Measurements from ENCODE around the gene SF3A2.

The SF3A2 gene

DNA sequence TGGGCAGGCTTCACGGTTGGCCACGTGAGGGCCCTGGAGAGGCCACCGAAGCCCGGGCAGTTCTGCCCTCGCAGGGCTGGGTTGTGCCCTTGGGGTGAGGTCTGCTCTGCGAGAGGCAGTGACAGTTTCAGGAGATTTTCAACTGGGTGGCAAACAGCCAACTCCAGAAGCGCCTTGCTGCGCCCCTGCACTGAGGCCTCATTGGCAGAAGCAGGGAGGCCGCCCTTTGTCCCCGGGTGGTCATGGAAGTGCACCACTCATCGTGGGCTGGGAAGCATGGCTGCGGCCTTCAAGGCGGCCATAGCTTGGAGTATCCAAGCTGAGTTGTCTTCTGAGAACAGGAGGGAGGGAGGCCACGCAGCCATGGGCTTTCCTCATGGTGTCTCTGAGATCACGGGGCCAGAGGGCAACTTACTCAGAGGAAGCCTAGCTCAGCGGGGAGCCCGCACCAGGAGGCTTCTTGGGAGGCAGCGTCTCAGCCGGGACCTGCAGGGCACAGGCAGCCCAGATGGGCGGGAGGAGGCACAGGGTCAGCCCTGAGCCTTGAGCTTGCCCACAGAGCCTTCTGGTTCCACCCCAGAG, 15.3 kb upstream of the SF3A2 start:
- H3K27me3 ChIP-seq (replicated peaks in 2 of 5; ENCODE audit: control insufficient read depth in 4 of 5, insufficient read depth in 5 of 5, low read length in 4 of 5), result no peaks in the 10 kb centered on the region
- no peaks in the 10 kb centered on the region for H3K9me3 ChIP-seq (ENCODE audit: control extremely low read depth in 1 of 5, control insufficient read depth in 4 of 5, insufficient read depth in 2 of 5, low read depth in 1 of 5, low read length in 4 of 5)
- no peak overlapping the region for H3K27ac ChIP-seq (ENCODE audit: insufficient read depth in 1 of 2, low read depth in 1 of 2, low read length in 2 of 2, poor library complexity in 1 of 2, severe bottlenecking in 2 of 2)
- H3K36me3 ChIP-seq (ENCODE audit: control insufficient read depth in 4 of 4, insufficient read depth in 4 of 4, low read length in 3 of 4), result peaks cover 20 to 90% (median 66%) of the 10 kb centered on the region in 4 experiments
- ChIA-PET POLR2A (no interaction called here), CTCF (interaction anchor here (1.6 to 2.1 kb wide), 4 partner anchors 14 to 65 kb away, joined by 4 to 10 read pairs (median 6); no protein-coding TSS in a partner anchor)
- 95% methylated on average over 17 of the region's 20 CpGs for WGBS (ENCODE audit: insufficient coverage)
- no peaks in the 10 kb centered on the region for H3K4me1 ChIP-seq (ENCODE audit: control extremely low read depth in 1 of 4, control insufficient read depth in 4 of 4, insufficient read depth in 4 of 4, low read length in 3 of 4)
- DNase-seq, result no peak
- H3K4me3 ChIP-seq (ENCODE audit: control insufficient read depth in 1 of 7, extremely low read depth in 1 of 7, insufficient read depth in 4 of 7, low read depth in 2 of 7, low read length in 6 of 7), result no peak overlapping the region

DNA sequence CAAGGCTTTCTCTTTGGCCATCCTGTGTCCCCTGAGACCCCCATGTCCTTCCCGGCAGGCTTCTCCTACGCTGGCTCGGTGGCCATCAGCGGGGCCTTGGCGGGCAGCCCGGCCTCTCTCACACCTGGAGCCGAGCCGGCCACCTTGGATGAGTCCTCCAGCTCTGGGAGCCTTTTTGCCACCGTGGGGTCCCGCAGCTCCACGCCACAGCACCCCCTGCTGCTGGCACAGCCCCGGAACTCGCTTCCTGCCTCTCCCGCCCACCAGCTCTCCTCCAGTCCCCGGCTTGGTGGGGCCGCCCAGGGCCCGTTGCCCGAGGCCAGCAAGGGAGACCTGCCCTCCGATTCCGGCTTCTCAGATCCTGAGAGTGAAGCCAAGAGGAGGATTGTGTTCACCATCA, 14.7 kb upstream of the SF3A2 start:
- Histone ChIP-seq H3K4me3 (ENCODE audit: control insufficient read depth in 1 of 7, extremely low read depth in 1 of 7, insufficient read depth in 4 of 7, low read depth in 2 of 7, low read length in 6 of 7) (no peak overlapping the region), H3K4me1 (ENCODE audit: control extremely low read depth in 1 of 4, control insufficient read depth in 4 of 4, insufficient read depth in 4 of 4, low read length in 3 of 4) (no peaks in the 10 kb centered on the region), H3K9me3 (ENCODE audit: control extremely low read depth in 1 of 5, control insufficient read depth in 4 of 5, insufficient read depth in 2 of 5, low read depth in 1 of 5, low read length in 4 of 5) (no peaks in the 10 kb centered on the region), H3K27me3 (replicated peaks in 2 of 5; ENCODE audit: control insufficient read depth in 4 of 5, insufficient read depth in 5 of 5, low read length in 4 of 5) (no peaks in the 10 kb centered on the region), H3K36me3 (ENCODE audit: control insufficient read depth in 4 of 4, insufficient read depth in 4 of 4, low read length in 3 of 4) (peaks cover 20 to 89% (median 64%) of the 10 kb centered on the region in 4 experiments), H3K27ac (ENCODE audit: insufficient read depth in 1 of 2, low read depth in 1 of 2, low read length in 2 of 2, poor library complexity in 1 of 2, severe bottlenecking in 2 of 2) (no peak overlapping the region)
- CTCF ChIA-PET, result interaction anchor here (1.6 to 2.1 kb wide), 4 partner anchors 15 to 66 kb away, joined by 4 to 10 read pairs (median 6); no protein-coding TSS in a partner anchor
- WGBS (ENCODE audit: insufficient coverage), result 96% methylated on average over 19 of the region's 20 CpGs
- POLR2A ChIA-PET, result no interaction called here
- DNase-seq, result peak in 1 of 3 donors; percentile 26

DNA sequence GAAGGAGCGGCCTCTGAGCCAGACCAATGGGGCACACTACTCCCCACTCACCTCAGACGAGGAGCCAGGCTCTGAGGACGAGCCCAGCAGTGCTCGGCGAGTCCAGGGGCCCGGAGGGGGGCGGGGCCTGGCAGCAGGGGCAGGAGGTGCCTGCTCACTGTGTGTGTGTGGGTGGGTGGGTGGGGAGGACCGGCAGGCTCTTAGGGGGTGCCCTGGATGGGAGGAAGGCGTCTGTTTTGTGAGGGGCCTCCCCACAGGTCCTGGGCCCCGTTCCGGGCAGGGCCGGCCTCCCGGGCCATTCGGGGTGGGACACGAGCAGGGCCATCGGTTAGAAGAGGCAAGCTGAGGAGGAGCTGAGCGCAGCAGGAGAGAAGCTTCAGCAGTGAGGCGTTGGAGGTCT, 13.2 kb upstream of the SF3A2 start:
- H3K4me1 ChIP-seq (ENCODE audit: control extremely low read depth in 1 of 4, control insufficient read depth in 4 of 4, insufficient read depth in 4 of 4, low read length in 3 of 4), result no peaks in the 10 kb centered on the region
- ChIA-PET POLR2A (no interaction called here), CTCF (interaction anchor here (0.6 to 1.4 kb wide), 2 partner anchors 65 to 70 kb away, joined by 3 to 4 read pairs; no protein-coding TSS in a partner anchor)
- no peak overlapping the region for H3K27ac ChIP-seq (ENCODE audit: insufficient read depth in 1 of 2, low read depth in 1 of 2, low read length in 2 of 2, poor library complexity in 1 of 2, severe bottlenecking in 2 of 2)
- H3K27me3 ChIP-seq (replicated peaks in 2 of 5; ENCODE audit: control insufficient read depth in 4 of 5, insufficient read depth in 5 of 5, low read length in 4 of 5), result no peaks in the 10 kb centered on the region
- DNase-seq, result no peak
- 92% methylated on average over 9 of the region's 18 CpGs for WGBS (ENCODE audit: insufficient coverage)
- no peak overlapping the region for H3K4me3 ChIP-seq (ENCODE audit: control insufficient read depth in 1 of 7, extremely low read depth in 1 of 7, insufficient read depth in 4 of 7, low read depth in 2 of 7, low read length in 6 of 7)
- H3K9me3 ChIP-seq (ENCODE audit: control extremely low read depth in 1 of 5, control insufficient read depth in 4 of 5, insufficient read depth in 2 of 5, low read depth in 1 of 5, low read length in 4 of 5), result no peaks in the 10 kb centered on the region
- peaks cover 16 to 87% (median 59%) of the 10 kb centered on the region in 4 experiments for H3K36me3 ChIP-seq (ENCODE audit: control insufficient read depth in 4 of 4, insufficient read depth in 4 of 4, low read length in 3 of 4)

DNA sequence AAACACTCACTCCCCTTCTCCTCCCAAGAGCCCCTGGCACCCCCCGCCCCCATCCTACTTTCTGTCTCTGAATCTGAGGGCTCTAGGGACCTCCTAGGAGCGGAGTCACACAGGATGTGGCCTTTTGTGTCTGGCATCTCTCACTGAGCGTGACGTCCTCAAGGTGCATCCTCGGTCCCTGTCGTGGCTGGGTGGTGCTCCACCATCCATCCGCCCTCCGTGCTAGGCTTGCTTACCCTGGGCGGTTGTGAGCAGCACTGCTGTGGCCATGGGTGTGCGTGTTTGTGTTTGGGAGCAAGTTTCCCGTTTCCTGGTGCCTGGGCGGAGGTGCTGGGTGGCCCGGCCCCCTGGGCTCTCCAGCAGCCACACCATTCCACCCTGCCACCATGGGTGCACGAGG, 12.7 kb upstream of the SF3A2 start:
- Histone ChIP-seq H3K4me3 (ENCODE audit: control insufficient read depth in 1 of 7, extremely low read depth in 1 of 7, insufficient read depth in 4 of 7, low read depth in 2 of 7, low read length in 6 of 7) (no peak overlapping the region), H3K36me3 (ENCODE audit: control insufficient read depth in 4 of 4, insufficient read depth in 4 of 4, low read length in 3 of 4) (peaks cover 16 to 91% (median 60%) of the 10 kb centered on the region in 4 experiments), H3K9me3 (ENCODE audit: control extremely low read depth in 1 of 5, control insufficient read depth in 4 of 5, insufficient read depth in 2 of 5, low read depth in 1 of 5, low read length in 4 of 5) (no peaks in the 10 kb centered on the region), H3K27me3 (replicated peaks in 2 of 5; ENCODE audit: control insufficient read depth in 4 of 5, insufficient read depth in 5 of 5, low read length in 4 of 5) (no peaks in the 10 kb centered on the region), H3K4me1 (ENCODE audit: control extremely low read depth in 1 of 4, control insufficient read depth in 4 of 4, insufficient read depth in 4 of 4, low read length in 3 of 4) (no peaks in the 10 kb centered on the region), H3K27ac (ENCODE audit: insufficient read depth in 1 of 2, low read depth in 1 of 2, low read length in 2 of 2, poor library complexity in 1 of 2, severe bottlenecking in 2 of 2) (no peak overlapping the region)
- peak in 2 of 3 donors; percentile 15 to 35 for DNase-seq
- CTCF ChIA-PET, result no interaction called here
- 94% methylated on average over 11 of the region's 14 CpGs for WGBS (ENCODE audit: insufficient coverage)
- POLR2A ChIA-PET, result no interaction called here

DNA sequence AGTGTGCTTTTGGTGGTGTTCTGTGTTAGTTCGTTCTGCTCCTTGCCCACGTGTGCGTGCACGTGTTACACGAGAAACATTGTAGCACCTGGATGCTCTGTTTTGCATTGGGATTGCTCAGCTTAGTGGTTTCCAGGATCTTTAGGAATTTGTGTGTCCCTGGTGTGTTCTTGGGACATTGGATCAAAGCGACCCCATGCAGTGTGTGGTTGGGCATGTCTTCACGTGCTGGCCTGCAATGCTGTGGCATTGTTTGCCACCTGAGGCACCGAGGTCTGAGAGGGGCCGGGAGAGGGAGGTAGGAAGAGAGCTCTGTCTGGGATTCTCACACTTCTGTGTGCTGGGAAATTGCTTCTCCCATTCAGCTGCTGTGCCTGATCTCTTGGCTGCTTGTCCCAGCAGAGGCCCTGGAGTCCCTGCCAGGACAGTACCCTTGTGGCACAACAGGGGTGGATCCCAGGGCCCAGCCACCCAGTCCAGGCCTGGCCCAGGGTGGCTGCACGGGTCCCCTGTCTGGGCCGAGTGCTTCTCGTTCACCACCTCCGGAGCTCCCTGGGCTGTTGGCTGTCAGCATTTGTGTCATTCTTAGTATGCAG, 11.8 kb upstream of the SF3A2 start:
- H3K36me3 ChIP-seq (ENCODE audit: control insufficient read depth in 4 of 4, insufficient read depth in 4 of 4, low read length in 3 of 4), result peaks cover 13 to 91% (median 65%) of the 10 kb centered on the region in 4 experiments
- WGBS (ENCODE audit: insufficient coverage), result 94% methylated on average over 13 of the region's 13 CpGs
- H3K27ac ChIP-seq (ENCODE audit: insufficient read depth in 1 of 2, low read depth in 1 of 2, low read length in 2 of 2, poor library complexity in 1 of 2, severe bottlenecking in 2 of 2), result no peak overlapping the region
- POLR2A ChIA-PET, result no interaction called here
- no peaks in the 10 kb centered on the region for H3K27me3 ChIP-seq (replicated peaks in 2 of 5; ENCODE audit: control insufficient read depth in 4 of 5, insufficient read depth in 5 of 5, low read length in 4 of 5)
- CTCF ChIA-PET, result interaction anchor here (1.2 kb wide), 1 partner anchor 8 kb away, joined by 6 read pairs; no protein-coding TSS in a partner anchor
- no peaks in the 10 kb centered on the region for H3K4me1 ChIP-seq (ENCODE audit: control extremely low read depth in 1 of 4, control insufficient read depth in 4 of 4, insufficient read depth in 4 of 4, low read length in 3 of 4)
- H3K9me3 ChIP-seq (ENCODE audit: control extremely low read depth in 1 of 5, control insufficient read depth in 4 of 5, insufficient read depth in 2 of 5, low read depth in 1 of 5, low read length in 4 of 5), result no peaks in the 10 kb centered on the region
- DNase-seq, result no peak
- no peak overlapping the region for H3K4me3 ChIP-seq (ENCODE audit: control insufficient read depth in 1 of 7, extremely low read depth in 1 of 7, insufficient read depth in 4 of 7, low read depth in 2 of 7, low read length in 6 of 7)

- ChIA-PET POLR2A (no interaction called here), CTCF (interaction anchor here (1.2 kb wide), 1 partner anchor 8 kb away, joined by 6 read pairs; no protein-coding TSS in a partner anchor)
- H3K27ac ChIP-seq (ENCODE audit: insufficient read depth in 1 of 2, low read depth in 1 of 2, low read length in 2 of 2, poor library complexity in 1 of 2, severe bottlenecking in 2 of 2), result no peak overlapping the region
- H3K4me3 ChIP-seq (ENCODE audit: control insufficient read depth in 1 of 7, extremely low read depth in 1 of 7, insufficient read depth in 4 of 7, low read depth in 2 of 7, low read length in 6 of 7), result no peak overlapping the region
- DNase-seq, result no peak
- no peaks in the 10 kb centered on the region for H3K4me1 ChIP-seq (ENCODE audit: control extremely low read depth in 1 of 4, control insufficient read depth in 4 of 4, insufficient read depth in 4 of 4, low read length in 3 of 4)
- H3K36me3 ChIP-seq (ENCODE audit: control insufficient read depth in 4 of 4, insufficient read depth in 4 of 4, low read length in 3 of 4), result peaks cover 13 to 91% (median 67%) of the 10 kb centered on the region in 4 experiments
- H3K27me3 ChIP-seq (replicated peaks in 2 of 5; ENCODE audit: control insufficient read depth in 4 of 5, insufficient read depth in 5 of 5, low read length in 4 of 5), result no peaks in the 10 kb centered on the region
- 98% methylated on average over 30 of the region's 32 CpGs for WGBS (ENCODE audit: insufficient coverage)
- no peaks in the 10 kb centered on the region for H3K9me3 ChIP-seq (ENCODE audit: control extremely low read depth in 1 of 5, control insufficient read depth in 4 of 5, insufficient read depth in 2 of 5, low read depth in 1 of 5, low read length in 4 of 5)
Observed at GRCh38 chr19:2225415-2226050, 11.1 kb upstream of the SF3A2 start.

All from common myeloid progenitor, CD34-positive (primary cell).